HG03066 (cell line): ENCODE results near the gene PACRG.

Experiments used
- ATAC-seq: cut with Tn5 transposase; IDR thresholded peaks from one replicate; pipeline ENCODE4 v1.9.1; 2021; ENCODE audit warnings: low read depth; ENCODE audit not compliant: unreplicated experiment

Gene PACRG

DNA sequence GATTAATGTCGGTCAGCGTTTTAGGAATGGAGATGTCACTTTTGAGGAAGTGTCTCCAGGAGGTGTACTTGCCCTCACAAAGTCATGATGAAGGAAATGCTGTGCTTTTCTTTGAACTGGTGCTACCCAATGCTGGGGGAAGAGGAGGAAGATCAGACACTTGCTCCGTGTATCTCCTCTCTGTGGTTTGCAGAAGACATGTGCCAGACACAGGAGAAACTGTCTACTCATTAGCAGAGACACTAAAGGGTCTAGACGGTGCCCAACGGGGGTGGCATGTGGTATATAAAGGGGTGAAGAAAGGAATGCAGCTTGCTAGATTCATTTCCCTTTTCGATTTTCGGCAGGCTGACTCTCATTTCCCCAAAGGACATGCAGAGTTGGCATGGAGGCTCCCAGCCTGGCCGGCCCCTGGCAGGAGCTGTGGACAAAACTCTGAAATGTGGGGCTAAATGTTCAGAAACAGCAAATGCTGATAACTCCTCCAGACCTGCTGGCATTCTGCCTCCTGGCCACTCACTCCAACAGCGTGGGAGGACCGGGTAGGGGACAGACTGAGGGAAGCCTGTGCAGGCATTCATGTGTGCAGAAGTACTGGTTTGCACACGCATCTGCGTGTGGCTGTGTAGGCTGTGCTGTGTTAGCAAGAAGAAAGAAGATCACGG is 627.1 kb downstream of the PACRG start:
- peak; percentile 77 for ATAC-seq

GRCh38 chr6:163355426-163355991 is 627.7 kb downstream of the PACRG start:
- peak; percentile 24 for ATAC-seq

DNA sequence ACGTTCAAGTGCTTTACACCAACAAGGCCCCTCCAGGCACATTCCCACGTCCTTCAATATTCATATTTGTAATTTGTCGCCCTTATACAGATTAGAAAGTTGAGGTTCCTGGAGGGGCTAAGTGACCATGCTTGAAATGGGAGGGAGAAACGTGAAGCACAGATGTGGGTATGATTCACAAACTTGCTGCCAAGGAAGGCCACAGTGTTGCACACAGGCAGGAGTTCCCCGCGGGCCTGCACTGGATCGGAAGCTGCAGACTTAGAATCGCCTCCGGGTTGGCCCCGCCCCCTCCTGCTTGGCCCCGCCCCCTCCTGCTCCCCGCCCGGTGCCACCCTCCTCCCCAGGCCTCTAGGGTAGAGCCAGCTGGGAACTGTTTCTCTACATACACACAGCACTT is 628.5 kb downstream of the PACRG start:
- ATAC-seq: no peak

GRCh38 chr6:163356743-163357142 is 629.0 kb downstream of the PACRG start:
- no peak for ATAC-seq

GRCh38 chr6:163364641-163365040 is 636.9 kb downstream of the PACRG start:
- no peak for ATAC-seq
